K562 (cell line): Measurements from ENCODE around the gene ZNF451. TPM values are rescaled to one million over a fixed set of nuclear protein-coding genes. Genes with fewer than 3 reads are reported as not detected.
"Not testable (repeated sequence)": the region's sequence is repeated elsewhere in the genome, so short reads cannot be mapped to it uniquely, and the experiment has no call there.

Experiments
- ATAC-seq: fragments of 200-7000 bp; cut with Tn5 transposase; 3 replicates; pipeline ENCODE4 v1.9.1; 2020; ENCODE audit warnings: moderate library complexity
- BruUV-seq: library from RNA; stranded (reverse); fragments of 400-500 nt; replicated peaks from 2 replicates; lab custom pipeline; 2021; lab: Mats Ljungman, UMichigan
- CTCF ChIA-PET: fragments of 300-600 bp; formaldehyde crosslinking; extraction: SDS; loops from one replicate; lab custom pipeline; 2021; ENCODE audit warnings: low intra/inter-chr PET ratio; lab: Yijun Ruan, JAX
- POLR2A ChIA-PET: fragments of 300-600, 350-650 bp; sonication (Branson Sonifier 250); formaldehyde crosslinking; extraction: SDS; loops from one replicate; lab custom pipeline; 2021; ENCODE audit warnings: antibody characterized with exemption, inconsistent platforms; lab: Yijun Ruan, JAX
- DNase-seq, 4 experiments: peaks; one replicate each; pipeline versions ENCODE4 v3.0.0 to v3.0.0-alpha.2; 2011 to 2018; ENCODE audit warnings: low spot score in 3 of 4, mixed read lengths in 3 of 4; ENCODE audit errors: extremely low read depth in 1 of 4
- FAIRE-seq: peaks from 2 replicates; lab custom pipeline; 2011; peaks lifted over from hg19 to GRCh38; lab: Jason Lieb, UNC
- H2AFZ ChIP-seq: 2 replicates; pipeline ENCODE4 v1.6.0; 2011; ENCODE audit warnings: low read depth, low read length, control low read depth, inconsistent platforms
- H3K27ac ChIP-seq: fragments of 200-600 bp; 3 replicates; pipeline ENCODE4 v1.8.0; 2011; ENCODE audit warnings: low read depth, mild to moderate bottlenecking, control low read depth, inconsistent platforms, low read length, moderate library complexity, mixed read lengths; ENCODE audit errors: extremely low read depth
- H3K27me3 ChIP-seq, 2 experiments: fragments of 300-600 bp in 1 of 2; 2 replicates in 1 of 2; 3 replicates in 1 of 2; pipeline versions ENCODE4 v1.6.0 to v1.8.0; 2011; ENCODE audit warnings: inconsistent platforms in 2 of 2, low read length in 2 of 2, mild to moderate bottlenecking in 1 of 2, mixed read lengths in 1 of 2, moderate library complexity in 1 of 2; ENCODE audit not compliant: control insufficient read depth in 2 of 2, insufficient read depth in 2 of 2
- H3K36me3 ChIP-seq: fragments of 300-600 bp; 3 replicates; pipeline ENCODE4 v1.8.0; 2011; ENCODE audit warnings: mild to moderate bottlenecking, low read length, inconsistent platforms; ENCODE audit not compliant: control insufficient read depth, insufficient read depth
- H3K4me1 ChIP-seq, 2 experiments: fragments of 200-600 bp in 1 of 2; replicated peaks in 1 of 2; 2 replicates in 1 of 2; 3 replicates in 1 of 2; pipeline versions ENCODE4 v1.5.1 to v1.8.0; 2011; ENCODE audit warnings: inconsistent platforms in 2 of 2, low read length in 2 of 2, mild to moderate bottlenecking in 1 of 2, mixed read lengths in 1 of 2, moderate library complexity in 1 of 2; ENCODE audit not compliant: control insufficient read depth in 2 of 2, insufficient read depth in 2 of 2
- H3K4me2 ChIP-seq: 2 replicates; pipeline ENCODE4 v1.6.1; 2011; ENCODE audit warnings: low read length, control low read depth, inconsistent platforms, mixed read lengths; ENCODE audit not compliant: insufficient read depth
- H3K4me3 ChIP-seq: fragments of 200-600 bp; sonication (generic), shearing (Covaris generic); 2 replicates; pipeline ENCODE4 v1.5.1; 2016; ENCODE audit warnings: control low read depth, inconsistent platforms
- H3K79me2 ChIP-seq: fragments of 200-600 bp; 3 replicates; pipeline ENCODE4 v1.8.0; 2011; ENCODE audit warnings: low read length, inconsistent platforms; ENCODE audit not compliant: control insufficient read depth, insufficient read depth
- H3K9ac ChIP-seq, 2 experiments: 2 replicates each; pipeline versions ENCODE4 v1.6.0 to v1.6.1; 2011; ENCODE audit warnings: low read depth in 2 of 2, low read length in 2 of 2, control low read depth in 1 of 2, inconsistent platforms in 1 of 2, mild to moderate bottlenecking in 1 of 2, mixed read lengths in 1 of 2; ENCODE audit not compliant: insufficient read depth in 1 of 2
- H3K9me1 ChIP-seq: one replicate; pipeline ENCODE4 v1.6.0; 2011; ENCODE audit warnings: inconsistent platforms, mild to moderate bottlenecking, low read length, moderate library complexity; ENCODE audit not compliant: control insufficient read depth, insufficient read depth
- H3K9me3 ChIP-seq: replicated peaks from 2 replicates; pipeline ENCODE4 v1.5.1; 2011; ENCODE audit warnings: low read depth, low read length, inconsistent platforms; ENCODE audit not compliant: control insufficient read depth, insufficient read depth
- H4K20me1 ChIP-seq: replicated peaks from 2 replicates; pipeline ENCODE4 v1.6.1; 2011; ENCODE audit warnings: low read length, inconsistent platforms, mixed read lengths; ENCODE audit not compliant: control insufficient read depth, insufficient read depth
- CREB3L1 ChIP-seq: fragments of 450-650 bp; IDR thresholded peaks from 2 replicates; pipeline ENCODE4 v1.6.1; 2014; ENCODE audit warnings: low read depth, mild to moderate bottlenecking, moderate library complexity, borderline replicate concordance
- EGR1 ChIP-seq: fragments of 450-650 bp; conservative IDR thresholded peaks from 2 replicates; pipeline ENCODE4 v1.6.1; 2017; ENCODE audit warnings: mild to moderate bottlenecking
- KLF13 ChIP-seq: fragments of 450-650 bp; IDR thresholded peaks from 2 replicates; pipeline ENCODE4 v1.6.1; 2016; ENCODE audit warnings: missing genetic modification characterization, low read depth, mild to moderate bottlenecking, missing compliant biosample characterization, moderate library complexity, borderline replicate concordance
- MTA2 ChIP-seq: fragments of 450-650 bp; IDR thresholded peaks from 2 replicates; pipeline ENCODE4 v1.6.1; 2016; ENCODE audit warnings: low read depth
- POLR2A ChIP-seq: fragments of 450-650 bp; conservative IDR thresholded peaks from 2 replicates; pipeline ENCODE4 v1.6.1; 2016
- POLR2G ChIP-seq: fragments of 200-400 bp; formaldehyde crosslinking; IDR thresholded peaks from 2 replicates; pipeline ENCODE4 v1.6.1; 2017; ENCODE audit warnings: low read depth, mild to moderate bottlenecking, antibody characterized with exemption, low read length, moderate library complexity
- RBFOX2 ChIP-seq: fragments of 200-400 bp; formaldehyde crosslinking; IDR thresholded peaks from 2 replicates; pipeline ENCODE4 v1.6.1; 2017; ENCODE audit warnings: low read depth, mild to moderate bottlenecking, low read length, moderate library complexity
- SOX6 ChIP-seq: fragments of 450-650 bp; IDR thresholded peaks from 2 replicates; pipeline ENCODE4 v1.6.1; 2014; ENCODE audit warnings: mild to moderate bottlenecking
- SRF ChIP-seq, 2 experiments: fragments of 250-450, 450-650 bp in 1 of 2; sonication (Bioruptor Pico) in 1 of 2; sonication (generic) in 1 of 2; formaldehyde crosslinking; IDR thresholded peaks; 2 replicates each; pipeline versions ENCODE4 v1.5.0 to v1.5.1; 2020 to 2022; ENCODE audit warnings: mild to moderate bottlenecking in 1 of 2, missing genetic modification reagents in 1 of 2
- TAF1 ChIP-seq: IDR thresholded peaks from 2 replicates; pipeline ENCODE4 v1.6.1; 2011; ENCODE audit warnings: mild to moderate bottlenecking, low read length, moderate library complexity; ENCODE audit not compliant: insufficient read depth, control insufficient read depth, severe bottlenecking; ENCODE audit errors: extremely low read depth
- TOE1 ChIP-seq, 2 experiments: fragments of 450-650 bp in 1 of 2; sonication (generic) in 1 of 2; formaldehyde crosslinking in 1 of 2; IDR thresholded peaks; 2 replicates each; pipeline versions ENCODE4 v1.7.1 to v1.8.0; 2016 to 2022; ENCODE audit warnings: borderline replicate concordance in 2 of 2, mild to moderate bottlenecking in 2 of 2, antibody characterized with exemption in 1 of 2, inconsistent platforms in 1 of 2, low read depth in 1 of 2, missing genetic modification reagents in 1 of 2, moderate library complexity in 1 of 2
- ZBTB11 ChIP-seq, 3 experiments: fragments of 200-800 bp in 1 of 3; fragments of 250-450 bp in 1 of 3; fragments of 450-650 bp in 1 of 3; sonication (Bioruptor Pico) in 1 of 3; sonication (Bioruptor generic) in 1 of 3; formaldehyde crosslinking in 1 of 3; IDR thresholded peaks; 2 replicates each; pipeline versions ENCODE4 v1.6.1 to v1.8.0; 2016 to 2022; ENCODE audit warnings: mild to moderate bottlenecking in 2 of 3, missing genetic modification characterization in 2 of 3, missing compliant biosample characterization in 1 of 3, moderate library complexity in 1 of 3
- ZNF197 ChIP-seq: fragments of 200-800 bp; sonication (Bioruptor generic); IDR thresholded peaks from 2 replicates; pipeline ENCODE4 v1.6.1; 2016; ENCODE audit warnings: low read depth, missing genetic modification characterization, missing compliant biosample characterization
- WGBS: fragments of 100-300 bp; shearing (Covaris generic); methylation state at CpG from one replicate; pipeline ENCODE4 v1.1.6; 2016; ENCODE audit warnings: low coverage, mixed read lengths; ENCODE audit not compliant: insufficient coverage; ENCODE audit errors: missing lambda C conversion rate; 5-methylcytosine and 5-hydroxymethylcytosine counted together
- in situ Hi-C: fragments of 300-500 bp; cut with MboI; formaldehyde crosslinking; loops from 4 replicates; pipeline ENCODE4 v1.15.0; 2018; ENCODE audit warnings: inconsistent platforms, mixed read lengths
- intact Hi-C: fragments of 100-400 bp; cut with micrococcal nuclease; formaldehyde crosslinking; loops from 2 replicates; pipeline ENCODE4 v1.14.2; 2022
- polyA plus RNA-seq, 8 experiments: library from polyadenylated mRNA; depleted of rRNA in 4 of 8; stranded (reverse) in 5 of 8; unstranded in 3 of 8; fragments of >200 nt; fragmentation: Nextera tagmentation in 2 of 8; fragmentation: Illumina TruSeq in 1 of 8; extraction: Ambion mirVana in 2 of 8; extraction: Trizol in 1 of 8; gene quantifications; 2 replicates each; pipeline versions ENCODE4 v1.2.1 to v1.2.3, GENCODE V29; 2011 to 2014; ENCODE audit warnings: inconsistent platforms in 1 of 8, missing spikeins in 1 of 8
- total RNA-seq, 7 experiments: library from RNA; depleted of rRNA in 6 of 7; stranded (reverse); fragments of >200 nt in 6 of 7; fragmentation: Illumina TruSeq in 2 of 7; extraction: Trizol in 2 of 7; gene quantifications; 2 replicates each; pipeline versions ENCODE4 v1.2.1 to v1.2.3, GENCODE V29; 2011 to 2021; ENCODE audit warnings: low replicate concordance in 1 of 7

ZNF451 gene
- total and polyA plus RNA-seq, 9 of the 15 experiments (the other 6 are each of a cell fraction or from before 2014, with no cell fraction given): 16.1 to 74.3 (median 38.3) TPM

GRCh38 chr6:57046332-57047256 is 43.4 kb upstream of the ZNF451 start, which contains the start of gene KIAA1586:
TSS of gene KIAA1586 (plus strand) at chr6:57046693. CDS start at chr6:57046756, 63 bp downstream.
- FAIRE-seq: peak; percentile 99
- H4K20me1 ChIP-seq; in situ Hi-C loops; CTCF ChIA-PET; BruUV-seq; H3K9me1 ChIP-seq; H3K9me3 ChIP-seq; H3K27me3 ChIP-seq; TF ChIP-seq TOE1 (CRISPR knock-in tag; IDR thresholded peaks at IDR 0.05; ENCODE audit: borderline replicate concordance, low read depth): not testable (repeated sequence)
- H3K79me2 ChIP-seq: peaks cover 45% of the 10 kb centered on the region
- H2AFZ ChIP-seq: peak within 1 kb of the TSS; percentile 67
- H3K27ac ChIP-seq: peak within 1 kb of the TSS; percentile 87
- H3K4me1 ChIP-seq: peaks cover 6 to 10% of the 10 kb centered on the region in 2 experiments; a peak in 4 of 5 replicates
- WGBS: under 1% methylated on average over 23 of the region's 78 CpGs
- peak; percentile 83 to 95 (median 86) for DNase-seq
- peak within 1 kb of the TSS; percentile 79 to 90 for H3K9ac ChIP-seq
- intact Hi-C loops: loop anchor here (5.0 kb wide), 1 partner anchor 126 kb away; the partner anchor contains the start of gene BAG2
- POLR2A ChIA-PET: interaction anchor here (0.6 to 1.5 kb wide), 7 partner anchors 8 to 175 kb away, joined by 3 to 5 read pairs (median 3); partner anchors contain the start of gene BEND6
- peaks cover 33% of the 10 kb centered on the region for H3K36me3 ChIP-seq
- peak within 1 kb of the TSS; percentile 71 for H3K4me2 ChIP-seq
- peak within 1 kb of the TSS; percentile 44 for H3K4me3 ChIP-seq
- peak; percentile 93 for ATAC-seq
- TF ChIP-seq POLR2G (peak; percentile 91), MTA2 (peak; percentile 52; the same call in 1 of the 2 replicates), RBFOX2 (peak; percentile 91), TAF1 (peak; percentile 91), ZNF197 (CRISPR knock-in tag) (peak; percentile 46; the same call in 1 of the 2 replicates), CREB3L1 (peak; percentile 71; the same call in 1 of the 2 replicates), TOE1 (IDR thresholded peaks at IDR 0.05; ENCODE audit: borderline replicate concordance) (peak; percentile 22; the same call in 1 of the 2 replicates), SRF (CRISPR knock-in tag; IDR thresholded peaks at IDR 0.05) (peak in 1 of 2 experiments; percentile 18; a peak in 1 of 4 replicates), POLR2A (peak; percentile 94), ZBTB11 (CRISPR knock-in tag; IDR thresholded peaks at IDR 0.05) (peak in 1 of 3 experiments; percentile 87; a peak in 2 of 6 replicates), EGR1 (peak; percentile 79), KLF13 (tag) (peak; percentile 64; the same call in 1 of the 2 replicates), SOX6 (peak; percentile 61)
